KMS-11 (cell line): ENCODE data around the gene PTPRN2.

ENCODE experiments used
- H2AFZ ChIP-seq: fragments of 200-600 bp; sonication (generic); 2 replicates; pipeline ENCODE4 v1.6.1; 2016; ENCODE audit warnings: antibody characterized with exemption, mixed run types, low read depth
- H3K27ac ChIP-seq: fragments of 200-600 bp; sonication (generic); 2 replicates; pipeline ENCODE4 v1.6.1; 2016; ENCODE audit warnings: mild to moderate bottlenecking, mixed run types
- H3K27me3 ChIP-seq: fragments of 200-600 bp; sonication (generic); 2 replicates; pipeline ENCODE4 v1.6.1; 2017; ENCODE audit warnings: mild to moderate bottlenecking, low read depth, mixed run types, moderate library complexity; ENCODE audit not compliant: insufficient read depth
- H3K36me3 ChIP-seq: fragments of 200-600 bp; sonication (generic); 2 replicates; pipeline ENCODE4 v1.6.1; 2017; ENCODE audit warnings: mild to moderate bottlenecking, mixed run types; ENCODE audit not compliant: insufficient read depth
- H3K4me1 ChIP-seq: fragments of 200-600 bp; sonication (generic); 2 replicates; pipeline ENCODE4 v1.6.1; 2016; ENCODE audit warnings: mild to moderate bottlenecking, low read depth, mixed run types; ENCODE audit not compliant: poor library complexity, severe bottlenecking
- H3K4me2 ChIP-seq: fragments of 200-600 bp; sonication (generic); 2 replicates; pipeline ENCODE4 v1.7.0; 2016; ENCODE audit warnings: mild to moderate bottlenecking, mixed run types
- H3K4me3 ChIP-seq: fragments of 200-600 bp; sonication (generic); IDR thresholded peaks from 2 replicates; pipeline ENCODE4 v1.6.1; 2017; ENCODE audit warnings: low read depth, low read length, mixed read lengths; ENCODE audit not compliant: insufficient read depth
- H3K79me2 ChIP-seq: fragments of 200-600 bp; sonication (generic); 2 replicates; pipeline ENCODE4 v1.6.1; 2016; ENCODE audit warnings: low read depth, mixed run types; ENCODE audit not compliant: insufficient read depth
- H3K9ac ChIP-seq: fragments of 200-600 bp; sonication (generic); 2 replicates; pipeline ENCODE4 v1.6.1; 2016; ENCODE audit warnings: mild to moderate bottlenecking, mixed run types
- H4K20me1 ChIP-seq: fragments of 200-600 bp; sonication (generic); 2 replicates; pipeline ENCODE4 v1.6.1; 2016; ENCODE audit warnings: mild to moderate bottlenecking, mixed run types; ENCODE audit not compliant: insufficient read depth
- CTCF ChIP-seq: fragments of 200-600 bp; sonication (generic); conservative IDR thresholded peaks from 2 replicates; pipeline ENCODE4 v1.6.1; 2017; ENCODE audit warnings: low read depth, mild to moderate bottlenecking, antibody characterized with exemption, low read length, moderate library complexity, mixed read lengths

Gene PTPRN2

GRCh38 chr7:158240801-158241200 is 346.8 kb downstream of the PTPRN2 start:
- TF ChIP-seq CTCF, result no peak
- Histone ChIP-seq H3K4me2 (no peak overlapping the region), H3K79me2 (no peaks in the 10 kb centered on the region), H3K27me3 (peaks cover 2% of the 10 kb centered on the region; the same call in 1 of the 2 replicates), H2AFZ (no peak overlapping the region), H3K4me1 (no peaks in the 10 kb centered on the region), H3K9ac (no peak overlapping the region), H3K36me3 (no peaks in the 10 kb centered on the region), H3K27ac (no peak overlapping the region), H4K20me1 (no peaks in the 10 kb centered on the region), H3K4me3 (no peak overlapping the region)

- H3K4me3 ChIP-seq, result no peak overlapping the region
- no peaks in the 10 kb centered on the region for H3K79me2 ChIP-seq
- no peak overlapping the region for H3K4me2 ChIP-seq
- no peaks in the 10 kb centered on the region for H3K4me1 ChIP-seq
- peaks cover 2% of the 10 kb centered on the region; the same call in 1 of the 2 replicates for H3K27me3 ChIP-seq
- no peaks in the 10 kb centered on the region for H4K20me1 ChIP-seq
- no peak overlapping the region for H3K27ac ChIP-seq
- no peak for TF ChIP-seq CTCF
- no peaks in the 10 kb centered on the region for H3K36me3 ChIP-seq
- H3K9ac ChIP-seq, result no peak overlapping the region
- no peak overlapping the region for H2AFZ ChIP-seq
Observed at GRCh38 chr7:158239290-158239981, 348.2 kb downstream of the PTPRN2 start.

DNA sequence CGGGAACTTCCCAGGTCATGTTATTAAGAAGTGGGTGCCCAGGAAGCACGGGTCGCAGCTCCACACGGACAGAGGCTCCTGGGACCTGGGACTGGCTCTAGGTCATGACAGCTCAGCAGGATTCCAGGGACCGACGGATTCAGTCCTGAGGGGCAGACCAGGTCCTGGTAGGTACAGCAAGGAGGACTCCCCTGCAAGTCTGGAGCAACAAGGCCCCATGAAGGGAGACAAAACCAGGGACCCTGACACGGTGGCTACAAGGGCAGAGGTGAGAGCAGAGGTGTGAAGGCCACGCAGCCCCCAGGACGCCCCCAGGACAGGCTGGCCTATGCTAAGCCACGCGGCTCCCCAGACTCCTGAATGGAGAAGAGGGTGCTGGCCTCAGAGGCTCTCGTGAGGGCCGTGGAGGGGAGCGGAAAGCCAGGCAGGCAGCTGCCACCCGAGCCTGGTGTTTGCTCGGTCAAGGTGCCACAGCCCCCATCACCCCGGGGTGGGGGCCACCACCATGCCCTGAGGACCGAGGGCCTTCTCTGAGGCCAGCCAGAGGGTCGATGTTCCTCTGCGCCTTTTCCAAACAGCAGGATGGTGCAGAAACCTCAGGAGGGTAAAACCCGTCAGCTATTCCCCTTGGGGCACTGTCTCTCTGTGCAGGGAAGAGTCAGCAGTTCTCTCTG is 348.9 kb downstream of the PTPRN2 start:
- Histone ChIP-seq H4K20me1 (no peaks in the 10 kb centered on the region), H3K4me2 (no peak overlapping the region), H3K36me3 (no peaks in the 10 kb centered on the region), H3K79me2 (no peaks in the 10 kb centered on the region), H3K4me3 (no peak overlapping the region), H3K4me1 (no peaks in the 10 kb centered on the region), H3K27me3 (peaks cover 2% of the 10 kb centered on the region; the same call in 1 of the 2 replicates), H3K9ac (no peak overlapping the region), H3K27ac (no peak overlapping the region), H2AFZ (no peak overlapping the region)
- no peak for TF ChIP-seq CTCF

- no peak overlapping the region for H3K4me2 ChIP-seq
- H3K27me3 ChIP-seq, result peaks cover 2% of the 10 kb centered on the region; the same call in 1 of the 2 replicates
- no peaks in the 10 kb centered on the region for H3K4me1 ChIP-seq
- H3K79me2 ChIP-seq, result no peaks in the 10 kb centered on the region
- no peaks in the 10 kb centered on the region for H4K20me1 ChIP-seq
- H3K36me3 ChIP-seq, result no peaks in the 10 kb centered on the region
- no peak for TF ChIP-seq CTCF
- no peak overlapping the region for H3K27ac ChIP-seq
- H3K4me3 ChIP-seq, result no peak overlapping the region
- H3K9ac ChIP-seq, result no peak overlapping the region
- H2AFZ ChIP-seq, result no peak overlapping the region
Observed at GRCh38 chr7:158237672-158238335, 349.8 kb downstream of the PTPRN2 start.
